ENCODE measurements around the gene WWP2.

DNA sequence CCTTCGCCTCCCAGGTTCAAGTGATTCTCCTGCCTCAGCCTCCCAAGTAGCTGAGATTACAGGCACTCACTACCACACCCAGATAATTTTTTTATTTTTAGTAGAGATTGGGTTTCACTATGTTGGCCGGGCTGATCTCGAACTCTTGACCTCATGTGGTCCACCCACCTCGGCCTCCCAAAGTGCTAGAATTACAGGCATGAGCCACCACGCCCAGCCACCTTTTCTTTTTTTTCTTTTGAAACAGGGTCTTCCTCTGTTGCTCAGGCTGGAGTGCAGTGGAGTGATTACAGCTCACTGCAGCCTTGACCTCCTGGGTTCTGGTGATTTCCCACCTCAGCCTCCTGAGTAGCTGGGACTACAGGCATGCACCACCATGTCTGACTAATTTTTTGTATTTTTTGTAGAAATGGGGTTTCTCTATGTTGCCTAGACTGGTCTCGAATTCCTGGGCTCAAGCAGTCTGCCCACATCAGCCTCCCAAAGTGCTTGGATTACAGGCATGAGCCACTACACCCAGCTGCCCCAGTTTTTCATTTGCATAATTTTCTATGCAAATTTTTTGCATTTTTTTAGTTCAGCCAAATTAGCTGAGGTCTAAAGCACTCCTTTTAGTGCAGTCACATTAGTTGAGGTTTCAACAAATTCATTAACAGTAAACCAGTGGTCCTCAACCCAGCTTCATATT lies 11.3 kb downstream of the WWP2 start:
- TF ChIP-seq, protein P1, sequence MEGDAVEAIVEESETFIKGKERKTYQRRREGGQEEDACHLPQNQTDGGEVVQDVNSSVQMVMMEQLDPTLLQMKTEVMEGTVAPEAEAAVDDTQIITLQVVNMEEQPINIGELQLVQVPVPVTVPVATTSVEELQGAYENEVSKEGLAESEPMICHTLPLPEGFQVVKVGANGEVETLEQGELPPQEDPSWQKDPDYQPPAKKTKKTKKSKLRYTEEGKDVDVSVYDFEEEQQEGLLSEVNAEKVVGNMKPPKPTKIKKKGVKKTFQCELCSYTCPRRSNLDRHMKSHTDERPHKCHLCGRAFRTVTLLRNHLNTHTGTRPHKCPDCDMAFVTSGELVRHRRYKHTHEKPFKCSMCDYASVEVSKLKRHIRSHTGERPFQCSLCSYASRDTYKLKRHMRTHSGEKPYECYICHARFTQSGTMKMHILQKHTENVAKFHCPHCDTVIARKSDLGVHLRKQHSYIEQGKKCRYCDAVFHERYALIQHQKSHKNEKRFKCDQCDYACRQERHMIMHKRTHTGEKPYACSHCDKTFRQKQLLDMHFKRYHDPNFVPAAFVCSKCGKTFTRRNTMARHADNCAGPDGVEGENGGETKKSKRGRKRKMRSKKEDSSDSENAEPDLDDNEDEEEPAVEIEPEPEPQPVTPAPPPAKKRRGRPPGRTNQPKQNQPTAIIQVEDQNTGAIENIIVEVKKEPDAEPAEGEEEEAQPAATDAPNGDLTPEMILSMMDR (IDR thresholded peaks at IDR 0.05) = no peak
- TF ChIP-seq POLR2A (IDR thresholded peaks at IDR 0.05) = no peak
